Heart left ventricle (tissue), 13 donors: ENCODE results near the gene CER1.

Experiments used
- POLR2A ChIP-seq, 2 donors: fragments of 450-650 bp; IDR thresholded peaks; one replicate each; pipeline ENCODE4 v1.6.1; 2017; ENCODE audit warnings: antibody characterized with exemption in 2 of 2, mild to moderate bottlenecking in 2 of 2, moderate library complexity in 2 of 2
- TF ChIP-seq, protein P1 (sequence below), 12 donors: fragments of 200-600 bp; sonication (generic) in 4 of 12; IDR thresholded peaks; one replicate each; pipeline versions ENCODE4 v1.5.0 to v1.8.0; 2018 to 2022; ENCODE audit warnings: antibody characterized with exemption in 12 of 12, mild to moderate bottlenecking in 5 of 12
- donor health status: ischemic (EF 13 %, LVEDD 7.1; RV severe dilation, severe dysfunction).
- donor health status: DM: no; HTN: yes; CAD: no.
- donor health status: DM: no; HTN: no; CAD: no.
- donor health status: ischemic (EF 25% LVEDD 6.9; RV normal size, moderate dysfunction).
- donor health status: ischemic (EF 25% LVEDD 5.7; RV mildly dilated, moderate dysfunction).
- donor health status: ischemic (EF 35%, LVEDD 5.7; RV mildly dilated, moderate dysfunction).
- donor health status: nonischemic (EF 11% LVEDD 7.7; RV severe dilation, severe dysfunction).
- donor health status: DM: yes; HTN: yes; CAD: no.
- donor health status: PGD.
- donor health status: ischemic (EF 29% LVEDD 5.4; RV normal size, mild dysfunction).
- donor health status: nonischemic (EF 23%, LVEDD 6.1; RV moderate dilation, normal function).

DNA sequence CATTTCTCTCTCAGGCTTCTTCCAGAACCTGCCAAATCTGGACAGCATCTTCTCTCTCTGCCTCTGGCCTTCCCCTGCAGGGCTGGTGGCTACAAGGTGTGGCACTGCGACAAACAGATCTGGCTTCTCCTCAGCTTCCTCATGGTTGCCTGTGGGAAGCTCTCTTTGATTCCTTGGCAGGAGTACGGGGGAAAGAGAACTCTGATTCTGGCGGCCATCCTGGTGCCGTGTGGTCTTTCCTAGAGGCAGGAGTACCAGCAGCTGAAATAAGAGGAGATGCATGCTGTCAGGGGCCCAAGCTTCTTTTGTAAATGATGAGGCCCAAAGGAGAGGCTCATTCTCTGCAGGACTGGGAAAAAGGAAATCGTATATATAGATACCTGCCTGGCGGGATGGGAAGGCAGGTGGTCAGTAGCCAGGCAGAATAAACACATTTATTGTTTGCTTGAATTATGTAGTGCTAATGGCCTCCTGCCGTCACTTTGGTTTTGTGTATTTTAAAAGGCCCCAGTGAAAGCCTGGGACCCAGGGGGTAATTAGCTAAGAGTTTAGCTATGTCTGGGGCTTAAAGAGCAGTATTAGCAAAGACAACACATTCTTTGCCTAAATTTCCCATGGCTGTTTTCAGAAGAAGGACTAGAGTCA is at the start of gene CER1:
- TF ChIP-seq POLR2A (IDR thresholded peaks at IDR 0.05): no peak
- TF ChIP-seq, protein P1, sequence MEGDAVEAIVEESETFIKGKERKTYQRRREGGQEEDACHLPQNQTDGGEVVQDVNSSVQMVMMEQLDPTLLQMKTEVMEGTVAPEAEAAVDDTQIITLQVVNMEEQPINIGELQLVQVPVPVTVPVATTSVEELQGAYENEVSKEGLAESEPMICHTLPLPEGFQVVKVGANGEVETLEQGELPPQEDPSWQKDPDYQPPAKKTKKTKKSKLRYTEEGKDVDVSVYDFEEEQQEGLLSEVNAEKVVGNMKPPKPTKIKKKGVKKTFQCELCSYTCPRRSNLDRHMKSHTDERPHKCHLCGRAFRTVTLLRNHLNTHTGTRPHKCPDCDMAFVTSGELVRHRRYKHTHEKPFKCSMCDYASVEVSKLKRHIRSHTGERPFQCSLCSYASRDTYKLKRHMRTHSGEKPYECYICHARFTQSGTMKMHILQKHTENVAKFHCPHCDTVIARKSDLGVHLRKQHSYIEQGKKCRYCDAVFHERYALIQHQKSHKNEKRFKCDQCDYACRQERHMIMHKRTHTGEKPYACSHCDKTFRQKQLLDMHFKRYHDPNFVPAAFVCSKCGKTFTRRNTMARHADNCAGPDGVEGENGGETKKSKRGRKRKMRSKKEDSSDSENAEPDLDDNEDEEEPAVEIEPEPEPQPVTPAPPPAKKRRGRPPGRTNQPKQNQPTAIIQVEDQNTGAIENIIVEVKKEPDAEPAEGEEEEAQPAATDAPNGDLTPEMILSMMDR (IDR thresholded peaks at IDR 0.05): no peak
